C1 segment of cervical spinal cord (tissue), 14 donors: ENCODE data around the gene MCEMP1.

Source experiments
- DNase-seq, 14 donors: peaks; one replicate each; lab custom pipeline; 2025; lab: John Stamatoyannopoulos, UW

The MCEMP1 gene

DNA sequence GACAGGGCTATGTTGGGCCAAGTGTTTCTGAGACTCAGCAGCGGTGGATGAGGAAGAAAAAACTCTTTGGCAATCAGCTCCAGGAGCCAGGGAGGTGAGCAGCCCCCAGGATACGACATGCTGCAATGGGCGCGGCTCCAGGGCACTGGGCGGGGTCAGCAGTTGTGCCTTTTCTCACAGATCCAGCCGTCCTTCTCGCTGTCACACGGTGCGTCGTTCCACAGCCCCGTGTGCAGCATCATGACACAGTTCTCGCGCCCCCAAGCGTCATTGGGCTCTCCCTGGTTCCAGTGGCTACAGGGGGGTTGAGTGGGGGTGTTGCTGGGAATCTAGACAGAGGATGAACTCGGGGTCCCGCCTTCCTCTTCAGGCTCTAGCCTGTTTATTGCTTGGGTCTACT, 52.3 kb downstream of the MCEMP1 start:
- DNase-seq = no peak
